NCI-H510A (cell line): Measurements from ENCODE around the gene FOXL3.

Experiments
- DNase-seq: peaks from one replicate; lab custom pipeline; 2025; lab: John Stamatoyannopoulos, UW

FOXL3 gene

GRCh38 chr7:302054-302992, 12.4 kb downstream of the FOXL3 start:
- no peak for DNase-seq

- no peak for DNase-seq
These were observed 13.5 kb downstream of the FOXL3 start for GRCh38 chr7:303425-303824.

- no peak for DNase-seq
These were observed 14.1 kb downstream of the FOXL3 start for GRCh38 chr7:303884-304573.

GRCh38 chr7:304574-305409, 14.8 kb downstream of the FOXL3 start:
- DNase-seq: no peak

GRCh38 chr7:305410-306151, 15.6 kb downstream of the FOXL3 start:
- no peak for DNase-seq

- no peak for DNase-seq
These were observed 18.0 kb downstream of the FOXL3 start for GRCh38 chr7:307970-308369.

GRCh38 chr7:309586-310228, 19.7 kb downstream of the FOXL3 start:
- no peak for DNase-seq

GRCh38 chr7:311131-311680, 21.2 kb downstream of the FOXL3 start:
- no peak for DNase-seq

- DNase-seq: no peak
These were observed 21.8 kb downstream of the FOXL3 start for GRCh38 chr7:311796-312195.

GRCh38 chr7:312424-312823, 22.5 kb downstream of the FOXL3 start:
- DNase-seq: no peak

- no peak for DNase-seq
These were observed 24.9 kb downstream of the FOXL3 start for GRCh38 chr7:314853-315252.

- no peak for DNase-seq
These were observed 25.7 kb downstream of the FOXL3 start for GRCh38 chr7:315516-316265.

GRCh38 chr7:317643-318405, 27.9 kb downstream of the FOXL3 start:
- DNase-seq: no peak

- DNase-seq: no peak
These were observed 28.5 kb downstream of the FOXL3 start for GRCh38 chr7:318476-318875.

- no peak for DNase-seq
These were observed 29.1 kb downstream of the FOXL3 start for GRCh38 chr7:318878-319661.

GRCh38 chr7:320297-320696, 30.3 kb downstream of the FOXL3 start:
- no peak for DNase-seq

GRCh38 chr7:322111-322671, 32.2 kb downstream of the FOXL3 start:
- no peak for DNase-seq

- DNase-seq: no peak
These were observed 32.7 kb downstream of the FOXL3 start for GRCh38 chr7:322708-323111.
